ENCODE results near the gene ATP6AP1. TPM values are rescaled to one million over a fixed set of nuclear protein-coding genes. Genes with fewer than 3 reads are reported as not detected.

The ATP6AP1 gene
- total RNA-seq, 1 donor from 2014 or later, result 153 TPM

- TF ChIP-seq CTCF (IDR thresholded peaks at IDR 0.05; ENCODE audit: insufficient read depth, low read depth, low read length), result no peak
- H3K36me3 ChIP-seq (ENCODE audit: insufficient read depth, low read length), result peaks cover 2% of the 10 kb centered on the region
Measured at GRCh38 chrX:154470434-154470833, 42.0 kb downstream of the ATP6AP1 start.

GRCh38 chrX:154470914-154471568 lies 42.6 kb downstream of the ATP6AP1 start:
- Mint-ChIP-seq H3K4me1 (ENCODE audit: low read depth, unreplicated experiment) (no peaks in the 10 kb centered on the region), H3K36me3 (ENCODE audit: low read depth, unreplicated experiment) (no peaks in the 10 kb centered on the region), H3K27me3 (ENCODE audit: low read depth, unreplicated experiment) (no peaks in the 10 kb centered on the region), H3K9me3 (ENCODE audit: unreplicated experiment) (no peaks in the 10 kb centered on the region), H3K27ac (ENCODE audit: unreplicated experiment) (no peak overlapping the region), H3K4me3 (ENCODE audit: unreplicated experiment) (no peak overlapping the region)
- Histone ChIP-seq H3K27ac (ENCODE audit: low read depth, low read length) (no peak overlapping the region), H3K79me2 (ENCODE audit: insufficient read depth, low read length) (no peaks in the 10 kb centered on the region), H4K20me1 (ENCODE audit: insufficient read depth, low read length) (peaks cover 7% of the 10 kb centered on the region), H3K9me3 (ENCODE audit: insufficient read depth, low read depth, low read length) (no peaks in the 10 kb centered on the region), H3K27me3 (ENCODE audit: insufficient read depth, low read length) (no peaks in the 10 kb centered on the region), H3K4me2 (ENCODE audit: low read length) (no peak overlapping the region), H3K4me1 (ENCODE audit: insufficient read depth, low read length) (no peaks in the 10 kb centered on the region), H2AFZ (ENCODE audit: low read depth, low read length) (no peak overlapping the region), H3K9ac (ENCODE audit: low read length) (no peak overlapping the region), H3K36me3 (ENCODE audit: insufficient read depth, low read length) (peaks cover 2% of the 10 kb centered on the region), H3K4me3 (ENCODE audit: insufficient read depth, low read depth, low read length) (no peak overlapping the region)
- no peak for TF ChIP-seq CTCF (IDR thresholded peaks at IDR 0.05; ENCODE audit: insufficient read depth, low read depth, low read length)
- TF ChIP-seq EZH2 (IDR thresholded peaks at IDR 0.05; ENCODE audit: insufficient read depth, low read length), result no peak
- DNase-seq (ENCODE audit: low read depth) (no peak), FAIRE-seq (no peak)

More at GRCh38 chrX:154470434-154470833, 42.0 kb downstream of the ATP6AP1 start:
- no peak overlapping the region for H2AFZ ChIP-seq (ENCODE audit: low read depth, low read length)
- H3K27me3 ChIP-seq (ENCODE audit: insufficient read depth, low read length), result no peaks in the 10 kb centered on the region
- no peak overlapping the region for H3K27ac ChIP-seq (ENCODE audit: low read depth, low read length)
- no peak overlapping the region for H3K9ac ChIP-seq (ENCODE audit: low read length)
- no peak for FAIRE-seq
- no peaks in the 10 kb centered on the region for H3K4me1 Mint-ChIP-seq (ENCODE audit: low read depth, unreplicated experiment)
- H3K9me3 Mint-ChIP-seq (ENCODE audit: unreplicated experiment), result no peaks in the 10 kb centered on the region
- H3K4me1 ChIP-seq (ENCODE audit: insufficient read depth, low read length), result no peaks in the 10 kb centered on the region
- no peaks in the 10 kb centered on the region for H3K9me3 ChIP-seq (ENCODE audit: insufficient read depth, low read depth, low read length)
- H3K27me3 Mint-ChIP-seq (ENCODE audit: low read depth, unreplicated experiment), result no peaks in the 10 kb centered on the region
- H3K27ac Mint-ChIP-seq (ENCODE audit: unreplicated experiment), result no peak overlapping the region
- no peak for DNase-seq (ENCODE audit: low read depth)
- no peak overlapping the region for H3K4me2 ChIP-seq (ENCODE audit: low read length)
- H4K20me1 ChIP-seq (ENCODE audit: insufficient read depth, low read length), result peaks cover 7% of the 10 kb centered on the region
- no peaks in the 10 kb centered on the region for H3K79me2 ChIP-seq (ENCODE audit: insufficient read depth, low read length)
- no peaks in the 10 kb centered on the region for H3K36me3 Mint-ChIP-seq (ENCODE audit: low read depth, unreplicated experiment)
- no peak overlapping the region for H3K4me3 ChIP-seq (ENCODE audit: insufficient read depth, low read depth, low read length)
- H3K4me3 Mint-ChIP-seq (ENCODE audit: unreplicated experiment), result no peak overlapping the region
